Stimulated activated CD8-positive, alpha-beta memory T cell treated with anti-CD3 and anti-CD28 coated beads, Interleukin-4, amount 100 ng/mL, for 4 hours (primary cell): ENCODE measurements around the gene MALSU1.
"Not testable (repeated sequence)": the region's sequence is repeated elsewhere in the genome, so short reads cannot be mapped to it uniquely, and the experiment has no call there.

Source experiments
- DNase-seq, 2 donors: peaks; one replicate each; pipeline ENCODE4 v3.0.0-alpha.2; 2020; ENCODE audit warnings: low read depth in 2 of 2, low spot score in 1 of 2

The MALSU1 gene

GRCh38 chr7:23285657-23286646 is 13.2 kb upstream of the MALSU1 start:
- no peak for DNase-seq

GRCh38 chr7:23287612-23288011 is 11.5 kb upstream of the MALSU1 start:
- DNase-seq = no peak

GRCh38 chr7:23290993-23291392 is 8.1 kb upstream of the MALSU1 start:
- no peak for DNase-seq

GRCh38 chr7:23291957-23292560 is 7.1 kb upstream of the MALSU1 start:
- no peak for DNase-seq

GRCh38 chr7:23292623-23293022 is 6.5 kb upstream of the MALSU1 start:
- no peak for DNase-seq

- no peak for DNase-seq
Measured at GRCh38 chr7:23293500-23294073, 5.6 kb upstream of the MALSU1 start.

GRCh38 chr7:23294549-23295400 is 4.4 kb upstream of the MALSU1 start:
- no peak for DNase-seq

GRCh38 chr7:23295401-23295697 is 3.8 kb upstream of the MALSU1 start:
- DNase-seq = no peak

GRCh38 chr7:23298141-23298881 is 828 bp upstream of the MALSU1 start:
- no peak for DNase-seq

- no peak for DNase-seq
Measured at GRCh38 chr7:23299770-23300300, 696 bp downstream of the MALSU1 start.

GRCh38 chr7:23306936-23307521 is 7.9 kb downstream of the MALSU1 start:
- no peak for DNase-seq

- no peak for DNase-seq
Measured at GRCh38 chr7:23308754-23309153, 9.6 kb downstream of the MALSU1 start.

GRCh38 chr7:23312141-23312540 is 13.0 kb downstream of the MALSU1 start:
- not testable (repeated sequence) for DNase-seq

GRCh38 chr7:23315366-23315765 is 16.2 kb downstream of the MALSU1 start:
- DNase-seq = no peak

GRCh38 chr7:23331132-23331531 is 32.0 kb downstream of the MALSU1 start:
- DNase-seq = no peak

GRCh38 chr7:23332193-23332592 is 33.1 kb downstream of the MALSU1 start:
- DNase-seq = no peak

GRCh38 chr7:23332910-23333612 is 33.9 kb downstream of the MALSU1 start:
- no peak for DNase-seq

- no peak for DNase-seq
Measured at GRCh38 chr7:23333671-23334246, 34.6 kb downstream of the MALSU1 start.

- no peak for DNase-seq
Measured at GRCh38 chr7:23334482-23335056, 35.4 kb downstream of the MALSU1 start.
